Vagina (tissue), 2 donors: ENCODE results near the gene SLC10A3.

Experiments used
- CTCF ChIP-seq, 3 experiments: fragments of 450-650 bp in 2 of 3; fragments of 200-600 bp in 1 of 3; sonication (generic) in 1 of 3; IDR thresholded peaks; one replicate each; pipeline ENCODE4 v1.5.1; 2017 to 2019; ENCODE audit warnings: antibody characterized with exemption in 3 of 3, mild to moderate bottlenecking in 2 of 3, moderate library complexity in 2 of 3
- POLR2A ChIP-seq, 2 donors: fragments of 450-650 bp; IDR thresholded peaks; one replicate each; pipeline ENCODE4 v1.6.1; 2017; ENCODE audit warnings: antibody characterized with exemption in 2 of 2, mild to moderate bottlenecking in 2 of 2, moderate library complexity in 2 of 2
- POLR2AphosphoS5 ChIP-seq, 2 donors: sonication (generic); formaldehyde crosslinking; IDR thresholded peaks; one replicate each; pipeline ENCODE4 v1.9.0; 2017; ENCODE audit warnings: antibody characterized with exemption in 2 of 2, mild to moderate bottlenecking in 2 of 2, low read depth in 1 of 2; ENCODE audit not compliant: insufficient read depth in 1 of 2

- TF ChIP-seq CTCF (IDR thresholded peaks at IDR 0.05): no peak
- TF ChIP-seq POLR2A (IDR thresholded peaks at IDR 0.05): no peak
- TF ChIP-seq POLR2AphosphoS5 (IDR thresholded peaks at IDR 0.05; ENCODE audit: insufficient read depth in 1 of 2, low read depth in 1 of 2): no peak
Measured at GRCh38 chrX:154462396-154462795, 28.0 kb downstream of the SLC10A3 start.
